Upper lobe of left lung (tissue), 6 donors: ENCODE measurements around the gene KAT6B. TPM values are rescaled to one million over a fixed set of nuclear protein-coding genes. Genes with fewer than 3 reads are reported as not detected.
A peak's percentile ranks its signal among the peaks of the same experiment; 100 is the strongest.

Experiments
- ATAC-seq, 2 donors: fragments of 200-7000 bp; cut with Tn5 transposase; one replicate each; pipeline ENCODE4 v1.9.1; 2022; ENCODE audit warnings: mild to moderate bottlenecking in 2 of 2, moderate library complexity in 2 of 2; ENCODE audit not compliant: low FRiP score in 2 of 2
- DNase-seq, 2 donors: peaks; one replicate each; pipeline ENCODE4 v3.0.0-alpha.2; 2019 to 2020
- H3K27ac ChIP-seq, 4 donors: fragments of 200-600 bp; sonication (generic); one replicate each; pipeline ENCODE4 v1.5.1; 2016 to 2019
- H3K27me3 ChIP-seq, 4 donors: fragments of 200-600 bp; sonication (generic); one replicate each; pipeline ENCODE4 v1.5.1; 2017 to 2019
- H3K36me3 ChIP-seq, 4 donors: fragments of 200-600 bp; sonication (generic); one replicate each; pipeline ENCODE4 v1.5.1; 2016 to 2019
- H3K4me1 ChIP-seq, 4 donors: fragments of 200-600 bp; sonication (generic); one replicate each; pipeline ENCODE4 v1.5.1; 2018 to 2019
- H3K4me3 ChIP-seq, 4 donors: fragments of 200-600 bp; sonication (generic); one replicate each; pipeline ENCODE4 v1.5.1; 2017 to 2019; ENCODE audit warnings: mild to moderate bottlenecking in 2 of 4, moderate library complexity in 1 of 4
- H3K9me3 ChIP-seq, 4 donors: fragments of 200-600 bp; sonication (generic); one replicate each; pipeline ENCODE4 v1.5.1; 2018 to 2019
- EP300 ChIP-seq, 4 donors: sonication (generic); formaldehyde crosslinking; IDR thresholded peaks; one replicate each; pipeline ENCODE4 v1.5.1; 2017; ENCODE audit warnings: antibody characterized with exemption in 4 of 4, control low read depth in 2 of 4
- POLR2A ChIP-seq, 4 donors: fragments of 450-650 bp; IDR thresholded peaks; one replicate each; pipeline ENCODE4 v1.5.1; 2016 to 2017; ENCODE audit warnings: antibody characterized with exemption in 4 of 4, mild to moderate bottlenecking in 2 of 4
- POLR2AphosphoS5 ChIP-seq, 2 donors: sonication (generic); formaldehyde crosslinking; IDR thresholded peaks; one replicate each; pipeline ENCODE4 v1.5.1; 2017; ENCODE audit warnings: antibody characterized with exemption in 2 of 2
- WGBS, 2 donors: methylation state at CpG; one replicate each; pipeline ENCODE4 v1.1.5; 2017 to 2018; 5-methylcytosine and 5-hydroxymethylcytosine counted together
- total RNA-seq, 6 donors: library from RNA; depleted of rRNA in 4 of 6; stranded (reverse); fragments of >200 nt in 4 of 6; gene quantifications; one replicate each; pipeline versions ENCODE4 v1.1.0 to v1.2.1, GENCODE V29; 2016 to 2021
- TF ChIP-seq, protein P1 (sequence below), 6 experiments: fragments of 450-650 bp in 4 of 6; fragments of 200-600 bp in 2 of 6; sonication (generic) in 2 of 6; IDR thresholded peaks; one replicate each; pipeline ENCODE4 v1.5.1; 2016 to 2019; ENCODE audit warnings: antibody characterized with exemption in 6 of 6
- donor health status: DM: no; HTN: no; CAD: no; lungs with moderate emphysema.
- donor health status: DM: no; HTN: yes; CAD: no; lungs with severe emphysema.

Gene KAT6B
- total RNA-seq, 6 donors from 2014 or later, result 35.2 to 78.4 (median 38.0) TPM

DNA sequence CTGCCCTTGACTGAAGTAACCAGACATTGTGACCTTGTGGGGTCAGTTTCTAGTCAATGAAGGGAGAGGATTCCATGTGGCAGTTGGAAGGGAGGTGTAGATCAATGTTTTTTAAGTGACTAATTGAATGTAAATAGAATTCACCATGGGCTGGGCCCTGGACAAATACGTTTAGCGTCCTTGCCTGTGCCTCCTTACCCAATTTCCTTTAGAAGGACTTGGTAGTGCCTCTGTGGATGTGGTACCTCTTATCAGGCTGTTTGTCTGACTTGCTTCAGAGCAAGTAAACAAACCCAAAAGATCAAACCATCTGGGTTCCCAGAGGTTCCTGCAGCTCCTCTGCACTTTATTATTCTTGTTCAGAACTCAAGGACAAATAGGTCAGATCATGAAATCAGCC is 4.3 kb upstream of the KAT6B start:
- Histone ChIP-seq H3K9me3 (no peaks in the 10 kb centered on the region), H3K27me3 (no peaks in the 10 kb centered on the region), H3K4me1 (peaks cover 24 to 40% (median 36%) of the 10 kb centered on the region in 4 donors), H3K27ac (peak overlapping the region; percentile 25 to 75 (median 54)), H3K36me3 (no peaks in the 10 kb centered on the region), H3K4me3 (no peak overlapping the region)
- ATAC-seq (no peak), DNase-seq (no peak)
- WGBS, 2 donors, result 21 to 32% methylated on average over 2 of the region's 2 CpGs
- TF ChIP-seq, protein P1, sequence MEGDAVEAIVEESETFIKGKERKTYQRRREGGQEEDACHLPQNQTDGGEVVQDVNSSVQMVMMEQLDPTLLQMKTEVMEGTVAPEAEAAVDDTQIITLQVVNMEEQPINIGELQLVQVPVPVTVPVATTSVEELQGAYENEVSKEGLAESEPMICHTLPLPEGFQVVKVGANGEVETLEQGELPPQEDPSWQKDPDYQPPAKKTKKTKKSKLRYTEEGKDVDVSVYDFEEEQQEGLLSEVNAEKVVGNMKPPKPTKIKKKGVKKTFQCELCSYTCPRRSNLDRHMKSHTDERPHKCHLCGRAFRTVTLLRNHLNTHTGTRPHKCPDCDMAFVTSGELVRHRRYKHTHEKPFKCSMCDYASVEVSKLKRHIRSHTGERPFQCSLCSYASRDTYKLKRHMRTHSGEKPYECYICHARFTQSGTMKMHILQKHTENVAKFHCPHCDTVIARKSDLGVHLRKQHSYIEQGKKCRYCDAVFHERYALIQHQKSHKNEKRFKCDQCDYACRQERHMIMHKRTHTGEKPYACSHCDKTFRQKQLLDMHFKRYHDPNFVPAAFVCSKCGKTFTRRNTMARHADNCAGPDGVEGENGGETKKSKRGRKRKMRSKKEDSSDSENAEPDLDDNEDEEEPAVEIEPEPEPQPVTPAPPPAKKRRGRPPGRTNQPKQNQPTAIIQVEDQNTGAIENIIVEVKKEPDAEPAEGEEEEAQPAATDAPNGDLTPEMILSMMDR (IDR thresholded peaks at IDR 0.05), result no peak
- no peak for TF ChIP-seq POLR2A (IDR thresholded peaks at IDR 0.05)
- no peak for TF ChIP-seq POLR2AphosphoS5 (IDR thresholded peaks at IDR 0.05)
- TF ChIP-seq EP300 (IDR thresholded peaks at IDR 0.05), result no peak

DNA sequence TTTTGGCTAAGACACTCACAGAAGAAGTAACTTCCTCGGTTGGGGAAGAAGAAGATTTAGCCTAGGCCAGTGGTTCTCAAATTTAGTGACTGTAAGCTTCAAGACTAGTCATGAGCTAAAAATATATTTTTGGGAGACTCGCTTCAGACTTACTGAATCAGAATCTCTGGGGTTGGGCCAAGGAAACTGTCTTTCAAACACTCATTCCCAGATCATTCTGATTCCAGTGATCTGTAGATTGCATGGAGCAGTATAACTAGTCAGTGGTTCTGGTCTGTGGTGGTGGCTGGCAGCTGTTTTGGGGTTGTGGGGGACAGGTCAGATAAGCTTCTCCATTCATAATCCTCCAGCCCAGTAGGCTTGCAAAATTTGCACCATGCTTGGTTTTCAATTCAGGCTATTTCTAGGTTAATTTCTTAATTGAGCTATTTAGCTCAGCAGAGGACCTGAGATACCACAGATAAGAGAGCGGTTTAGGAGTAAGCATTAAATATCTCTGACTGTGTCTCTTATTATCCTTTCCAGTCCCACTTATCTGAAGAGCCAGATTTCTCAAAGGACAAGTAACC is 3.8 kb upstream of the KAT6B start:
- peaks cover 29 to 45% (median 41%) of the 10 kb centered on the region in 4 donors for H3K4me1 ChIP-seq
- no peak overlapping the region for H3K4me3 ChIP-seq
- DNase-seq (no peak), ATAC-seq (no peak)
- H3K9me3 ChIP-seq, result no peaks in the 10 kb centered on the region
- peak overlapping the region; percentile 25 to 75 (median 54) for H3K27ac ChIP-seq
- H3K36me3 ChIP-seq, result no peaks in the 10 kb centered on the region
- 55 to 62% methylated on average over 3 of the region's 3 CpGs for WGBS, 2 donors
- no peaks in the 10 kb centered on the region for H3K27me3 ChIP-seq
- TF ChIP-seq POLR2A (IDR thresholded peaks at IDR 0.05), result no peak
- TF ChIP-seq, protein P1 (IDR thresholded peaks at IDR 0.05), result no peak
- TF ChIP-seq POLR2AphosphoS5 (IDR thresholded peaks at IDR 0.05), result no peak
- TF ChIP-seq EP300 (IDR thresholded peaks at IDR 0.05), result no peak

DNA sequence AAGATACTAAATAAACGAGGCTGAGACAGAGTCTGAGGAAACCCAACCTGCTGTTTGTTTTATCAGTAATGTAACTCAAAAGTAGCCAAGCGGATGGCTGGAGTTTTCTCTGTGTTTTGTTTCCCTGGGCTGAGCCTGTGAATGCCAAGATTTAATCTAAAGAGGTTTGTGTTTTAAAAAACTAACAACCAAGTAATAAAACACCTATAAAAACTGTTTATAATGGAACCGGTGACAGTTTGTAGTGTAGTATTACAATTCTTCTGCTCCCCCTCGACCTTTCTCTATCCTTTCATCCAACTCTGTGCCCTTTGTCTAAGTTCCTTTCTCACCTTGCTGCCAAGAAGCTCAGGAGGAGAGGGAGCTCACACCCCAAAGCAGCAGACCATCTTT is 2.6 kb upstream of the KAT6B start:
- 28 to 47% methylated on average over 4 of the region's 4 CpGs for WGBS, 2 donors
- ATAC-seq (no peak), DNase-seq (no peak)
- Histone ChIP-seq H3K27me3 (no peaks in the 10 kb centered on the region), H3K4me3 (no peak overlapping the region), H3K9me3 (no peaks in the 10 kb centered on the region), H3K4me1 (peaks cover 36 to 52% (median 47%) of the 10 kb centered on the region in 4 donors), H3K36me3 (no peaks in the 10 kb centered on the region), H3K27ac (peak overlapping the region; percentile 71 to 99 (median 88))
- TF ChIP-seq POLR2A (IDR thresholded peaks at IDR 0.05) (no peak), POLR2AphosphoS5 (IDR thresholded peaks at IDR 0.05) (no peak), EP300 (IDR thresholded peaks at IDR 0.05) (no peak)
- TF ChIP-seq, protein P1 (IDR thresholded peaks at IDR 0.05), result no peak

DNA sequence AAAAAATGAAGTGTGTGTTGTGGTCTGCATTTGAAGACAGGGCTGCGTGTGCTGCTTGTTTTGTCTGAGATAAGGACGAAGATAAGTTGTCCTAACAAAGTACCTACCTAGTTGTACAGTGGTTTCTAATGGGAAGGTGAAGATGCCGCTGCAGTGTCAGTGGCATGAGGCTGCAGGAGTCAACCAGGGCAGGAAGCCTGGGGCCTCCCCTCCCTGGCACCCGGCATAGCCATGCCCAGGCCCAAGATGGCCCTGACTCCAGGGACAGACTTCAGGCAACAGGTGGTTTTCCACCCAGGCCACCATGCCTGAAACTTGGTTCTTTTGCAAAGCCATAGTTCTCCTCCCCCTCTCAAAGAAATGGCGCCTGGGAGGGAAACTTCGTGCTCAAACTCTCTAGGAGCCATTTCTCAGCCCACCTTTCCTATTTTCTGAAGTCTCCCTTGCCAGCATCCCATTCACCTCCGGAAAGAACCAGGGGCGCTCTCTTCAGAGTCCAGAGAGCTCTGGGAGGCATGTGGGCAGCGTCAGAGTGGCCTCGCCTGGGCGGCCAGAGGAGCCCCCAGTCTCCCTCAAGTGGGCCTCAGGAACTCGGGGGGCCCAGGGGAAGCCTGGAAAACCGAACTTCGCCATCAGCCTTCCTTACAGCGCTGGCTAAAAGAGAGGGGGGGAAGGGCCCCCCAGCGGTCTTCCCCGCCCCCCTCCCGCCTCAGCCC is 2.1 kb upstream of the KAT6B start:
- no peaks in the 10 kb centered on the region for H3K9me3 ChIP-seq
- H3K36me3 ChIP-seq, result no peaks in the 10 kb centered on the region
- H3K27me3 ChIP-seq, result no peaks in the 10 kb centered on the region
- WGBS, 2 donors, result 46 to 49% methylated on average over 9 to 11 of the region's 18 CpGs
- peak overlapping the region; percentile 71 to 99 (median 88) for H3K27ac ChIP-seq
- ATAC-seq (no peak), DNase-seq (no peak)
- TF ChIP-seq POLR2A (IDR thresholded peaks at IDR 0.05), result no peak
- no peak for TF ChIP-seq POLR2AphosphoS5 (IDR thresholded peaks at IDR 0.05)
- no peak for TF ChIP-seq EP300 (IDR thresholded peaks at IDR 0.05)
- TF ChIP-seq, protein P1 (IDR thresholded peaks at IDR 0.05), result no peak
- H3K4me1 ChIP-seq, result peaks cover 39 to 57% (median 50%) of the 10 kb centered on the region in 4 donors
- peak overlapping the region; percentile 59 to 96 (median 74) for H3K4me3 ChIP-seq
